ENCODE results near the gene MAP1B. TPM values are rescaled to one million over a fixed set of nuclear protein-coding genes. Genes with fewer than 3 reads are reported as not detected.

The MAP1B gene
- total RNA-seq, 1 experiment from 2014 or later = 135 TPM

DNA sequence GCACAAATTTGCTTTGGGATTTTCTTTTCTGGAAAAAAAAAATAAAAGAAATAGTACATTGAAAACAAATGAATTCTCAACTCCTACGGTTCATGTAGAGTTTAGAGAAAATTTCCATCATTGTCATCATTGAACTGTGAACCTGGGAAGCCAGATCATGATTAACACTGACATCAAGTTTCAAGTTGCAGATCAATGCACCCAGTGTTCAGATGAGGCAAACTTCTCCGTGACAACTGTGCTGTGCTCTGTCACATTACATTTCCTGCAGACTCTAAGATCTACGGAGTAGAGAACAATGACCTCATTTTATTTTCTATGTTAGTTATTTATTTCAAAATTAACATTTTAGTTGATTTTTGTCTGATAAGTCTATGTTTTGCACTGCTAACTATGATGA is 99.7 kb downstream of the MAP1B start:
- H3K9me3 ChIP-seq (ENCODE audit: low read depth, low read length, poor library complexity, severe bottlenecking) = no peaks in the 10 kb centered on the region
- H3K36me3 ChIP-seq (ENCODE audit: insufficient read depth, low read length, poor library complexity, severe bottlenecking) = peaks cover 28% of the 10 kb centered on the region
- TF ChIP-seq EZH2 (IDR thresholded peaks at IDR 0.05; ENCODE audit: borderline replicate concordance, low read depth, low read length, poor library complexity, severe bottlenecking) = no peak
- TF ChIP-seq, protein P1, sequence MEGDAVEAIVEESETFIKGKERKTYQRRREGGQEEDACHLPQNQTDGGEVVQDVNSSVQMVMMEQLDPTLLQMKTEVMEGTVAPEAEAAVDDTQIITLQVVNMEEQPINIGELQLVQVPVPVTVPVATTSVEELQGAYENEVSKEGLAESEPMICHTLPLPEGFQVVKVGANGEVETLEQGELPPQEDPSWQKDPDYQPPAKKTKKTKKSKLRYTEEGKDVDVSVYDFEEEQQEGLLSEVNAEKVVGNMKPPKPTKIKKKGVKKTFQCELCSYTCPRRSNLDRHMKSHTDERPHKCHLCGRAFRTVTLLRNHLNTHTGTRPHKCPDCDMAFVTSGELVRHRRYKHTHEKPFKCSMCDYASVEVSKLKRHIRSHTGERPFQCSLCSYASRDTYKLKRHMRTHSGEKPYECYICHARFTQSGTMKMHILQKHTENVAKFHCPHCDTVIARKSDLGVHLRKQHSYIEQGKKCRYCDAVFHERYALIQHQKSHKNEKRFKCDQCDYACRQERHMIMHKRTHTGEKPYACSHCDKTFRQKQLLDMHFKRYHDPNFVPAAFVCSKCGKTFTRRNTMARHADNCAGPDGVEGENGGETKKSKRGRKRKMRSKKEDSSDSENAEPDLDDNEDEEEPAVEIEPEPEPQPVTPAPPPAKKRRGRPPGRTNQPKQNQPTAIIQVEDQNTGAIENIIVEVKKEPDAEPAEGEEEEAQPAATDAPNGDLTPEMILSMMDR (conservative IDR thresholded peaks at IDR 0.05; ENCODE audit: low read depth, low read length) = no peak
- intact Hi-C loops (cut with micrococcal nuclease; ENCODE audit: unreplicated experiment) = no loop called here
- POLR2A ChIA-PET (ENCODE audit: low non-redundant PET) = no interaction called here
- DNase-seq (ENCODE audit: low spot score) = no peak
- H3K27me3 ChIP-seq (replicated peaks; ENCODE audit: insufficient read depth, low read depth, low read length, poor library complexity) = no peaks in the 10 kb centered on the region
- peaks cover 45% of the 10 kb centered on the region for H3K4me1 ChIP-seq (ENCODE audit: insufficient read depth, low read length, poor library complexity, severe bottlenecking)
- no TSS peak for BruUV-seq (replicated peaks)
- H3K4me3 ChIP-seq (ENCODE audit: low read depth, low read length, poor library complexity, severe bottlenecking) = no peak overlapping the region
- H3K27ac ChIP-seq (ENCODE audit: low read depth, low read length, poor library complexity, severe bottlenecking) = no peak overlapping the region
- CTCF ChIA-PET = no interaction called here

DNA sequence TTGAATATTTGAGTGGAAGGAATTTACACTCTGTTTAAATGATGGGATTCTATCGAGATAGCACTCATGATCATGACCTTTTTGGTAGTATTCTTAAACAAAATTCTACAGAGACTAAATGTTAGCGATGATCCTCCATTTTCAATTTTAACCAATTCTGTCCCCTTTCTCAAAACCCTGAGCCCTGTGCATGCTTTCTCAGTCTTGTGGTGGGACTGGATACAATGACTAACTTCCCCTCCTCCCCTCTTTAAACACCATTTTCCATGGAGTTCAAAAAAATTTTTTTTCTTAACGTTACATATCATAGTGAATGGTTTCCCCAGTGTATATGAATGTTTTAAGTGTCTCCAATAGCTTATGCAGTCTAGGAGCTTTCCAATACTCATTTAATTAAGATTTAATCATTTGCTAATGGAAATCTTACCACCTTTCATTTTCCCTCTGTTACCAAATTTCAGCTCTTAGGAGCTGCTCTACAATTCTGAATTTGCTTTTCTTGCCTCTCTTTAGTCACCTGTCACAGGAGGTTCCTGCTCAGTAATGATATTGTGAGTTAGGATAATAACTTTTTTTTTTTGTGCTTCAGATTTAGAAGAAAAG is 101.2 kb downstream of the MAP1B start:
- intact Hi-C loops (cut with micrococcal nuclease; ENCODE audit: unreplicated experiment) = no loop called here
- BruUV-seq (replicated peaks) = TSS peak; percentile 26
- H3K36me3 ChIP-seq (ENCODE audit: insufficient read depth, low read length, poor library complexity, severe bottlenecking) = peaks cover 25% of the 10 kb centered on the region

DNA sequence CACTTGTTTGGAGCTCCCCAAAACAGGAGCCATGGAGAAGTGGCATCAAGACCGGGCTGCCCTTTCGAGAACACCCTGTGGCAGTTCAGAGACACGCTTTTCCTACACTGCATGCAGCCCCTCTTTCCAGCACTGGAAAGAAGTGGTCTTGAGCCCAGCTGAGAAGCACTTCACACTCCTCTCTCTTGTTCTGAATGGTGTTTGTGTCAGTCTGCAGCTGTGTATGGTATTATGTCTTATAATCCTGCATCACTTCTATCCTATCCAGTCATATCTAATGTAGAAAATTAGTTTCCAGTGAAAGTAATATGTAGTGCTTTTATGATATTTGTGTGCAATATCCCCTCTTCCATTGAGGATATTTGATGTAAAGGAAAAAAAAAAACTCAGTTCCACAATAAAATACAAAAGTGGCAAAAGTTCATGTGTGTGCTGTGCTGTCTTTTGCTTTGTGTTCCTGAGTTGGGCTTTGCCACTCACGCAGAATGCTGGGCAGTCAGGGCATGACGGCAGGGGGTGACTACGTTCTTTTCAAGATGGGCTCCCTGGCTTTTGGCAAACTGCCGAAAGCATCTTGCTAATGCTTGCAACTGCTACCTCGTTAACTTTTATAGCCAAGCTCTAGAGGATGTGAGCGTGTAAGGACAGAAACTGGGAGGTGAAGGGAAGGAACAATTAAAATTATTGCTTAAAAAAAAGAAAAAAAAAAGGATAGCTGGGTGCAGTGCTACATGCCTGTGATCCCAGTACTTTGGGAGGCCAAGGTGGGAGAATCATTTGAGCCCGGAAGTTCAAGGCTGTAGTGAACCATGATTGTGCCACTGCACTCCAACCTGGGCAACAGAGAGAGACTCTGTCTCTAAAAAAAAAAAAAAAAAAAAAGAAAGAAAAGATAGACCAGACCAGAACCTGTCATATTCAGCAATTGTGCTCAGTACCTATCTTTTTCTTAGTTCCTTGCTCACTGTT is 102.2 kb downstream of the MAP1B start:
- no peaks in the 10 kb centered on the region for H3K9me3 ChIP-seq (ENCODE audit: low read depth, low read length, poor library complexity, severe bottlenecking)
- POLR2A ChIA-PET (ENCODE audit: low non-redundant PET) = interaction anchor here (0.7 kb wide), 1 partner anchor 30 kb away, joined by 3 read pairs; no protein-coding TSS in a partner anchor
- TF ChIP-seq, protein P1 (conservative IDR thresholded peaks at IDR 0.05; ENCODE audit: low read depth, low read length) = peak; percentile 28; the same call in 1 of the 2 replicates
- no peak for TF ChIP-seq EZH2 (IDR thresholded peaks at IDR 0.05; ENCODE audit: borderline replicate concordance, low read depth, low read length, poor library complexity, severe bottlenecking)
- peak; percentile 94 for DNase-seq (ENCODE audit: low spot score)
- H3K4me1 ChIP-seq (ENCODE audit: insufficient read depth, low read length, poor library complexity, severe bottlenecking) = peaks cover 37% of the 10 kb centered on the region
- peaks cover 15% of the 10 kb centered on the region for H3K36me3 ChIP-seq (ENCODE audit: insufficient read depth, low read length, poor library complexity, severe bottlenecking)
- peak overlapping the region; percentile 3 for H3K27ac ChIP-seq (ENCODE audit: low read depth, low read length, poor library complexity, severe bottlenecking)
- BruUV-seq (replicated peaks) = no TSS peak
- no peaks in the 10 kb centered on the region for H3K27me3 ChIP-seq (replicated peaks; ENCODE audit: insufficient read depth, low read depth, low read length, poor library complexity)
- no peak overlapping the region for H3K4me3 ChIP-seq (ENCODE audit: low read depth, low read length, poor library complexity, severe bottlenecking)
- CTCF ChIA-PET = no interaction called here
- intact Hi-C loops (cut with micrococcal nuclease; ENCODE audit: unreplicated experiment) = no loop called here

More for the DNA sequence above, 101.2 kb downstream of the MAP1B start:
- H3K27ac ChIP-seq (ENCODE audit: low read depth, low read length, poor library complexity, severe bottlenecking) = no peak overlapping the region
- H3K4me3 ChIP-seq (ENCODE audit: low read depth, low read length, poor library complexity, severe bottlenecking) = no peak overlapping the region
- no peaks in the 10 kb centered on the region for H3K9me3 ChIP-seq (ENCODE audit: low read depth, low read length, poor library complexity, severe bottlenecking)
- DNase-seq (ENCODE audit: low spot score) = no peak
- peaks cover 37% of the 10 kb centered on the region for H3K4me1 ChIP-seq (ENCODE audit: insufficient read depth, low read length, poor library complexity, severe bottlenecking)
- H3K27me3 ChIP-seq (replicated peaks; ENCODE audit: insufficient read depth, low read depth, low read length, poor library complexity) = no peaks in the 10 kb centered on the region
- ChIA-PET POLR2A (ENCODE audit: low non-redundant PET) (no interaction called here), CTCF (no interaction called here)
- TF ChIP-seq, protein P1 (conservative IDR thresholded peaks at IDR 0.05; ENCODE audit: low read depth, low read length) = no peak
- no peak for TF ChIP-seq EZH2 (IDR thresholded peaks at IDR 0.05; ENCODE audit: borderline replicate concordance, low read depth, low read length, poor library complexity, severe bottlenecking)
